ENCODE results near the gene UBE2O.
A peak's percentile ranks its signal among the peaks of the same experiment; 100 is the strongest.

The UBE2O gene

DNA sequence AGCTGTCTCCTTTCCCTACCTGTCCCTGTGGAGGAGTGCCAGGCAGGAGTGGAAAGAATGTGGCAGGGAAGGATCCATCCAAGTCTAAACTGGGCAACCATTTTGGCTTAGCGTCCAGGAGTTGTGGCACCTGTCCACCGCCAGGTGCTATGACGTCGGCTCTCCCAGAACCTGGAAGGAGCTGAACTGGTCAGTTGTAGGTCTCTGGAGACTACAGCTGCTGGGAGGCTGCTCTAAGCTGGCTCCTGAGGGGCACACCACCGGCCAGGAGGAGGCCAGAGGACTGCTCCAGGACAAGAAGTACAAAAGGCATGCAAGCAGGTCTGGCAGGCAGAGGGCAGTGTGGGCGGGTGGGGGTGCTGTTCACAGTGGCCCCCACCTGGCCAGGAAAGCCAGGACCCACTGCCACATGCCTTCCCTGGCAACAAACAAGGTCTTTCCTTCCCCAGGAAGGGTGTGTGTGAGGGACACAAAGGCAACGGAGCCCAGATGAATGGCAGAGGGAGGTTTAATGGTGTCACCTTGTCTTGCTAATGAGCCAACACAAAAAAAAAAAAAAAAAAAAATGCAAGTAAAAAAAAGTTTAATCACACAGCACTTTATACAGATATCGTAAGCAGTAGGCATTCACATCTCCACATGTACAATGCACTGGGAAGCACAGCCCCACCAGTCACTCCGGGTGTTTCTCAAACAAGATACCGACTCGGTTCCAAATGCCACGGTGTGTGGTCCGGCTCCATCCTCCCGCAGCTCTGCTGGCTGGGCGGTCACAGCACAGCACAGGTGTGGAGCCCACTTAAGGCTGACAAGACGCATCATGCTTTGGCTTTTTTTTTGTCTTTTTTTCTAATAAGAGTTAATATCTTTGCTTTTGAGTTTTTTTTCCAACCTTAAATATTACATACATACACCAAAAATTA is 63.7 kb downstream of the UBE2O start:
- no peak for DNase-seq (ENCODE audit: low read depth in 2 of 2)

DNA sequence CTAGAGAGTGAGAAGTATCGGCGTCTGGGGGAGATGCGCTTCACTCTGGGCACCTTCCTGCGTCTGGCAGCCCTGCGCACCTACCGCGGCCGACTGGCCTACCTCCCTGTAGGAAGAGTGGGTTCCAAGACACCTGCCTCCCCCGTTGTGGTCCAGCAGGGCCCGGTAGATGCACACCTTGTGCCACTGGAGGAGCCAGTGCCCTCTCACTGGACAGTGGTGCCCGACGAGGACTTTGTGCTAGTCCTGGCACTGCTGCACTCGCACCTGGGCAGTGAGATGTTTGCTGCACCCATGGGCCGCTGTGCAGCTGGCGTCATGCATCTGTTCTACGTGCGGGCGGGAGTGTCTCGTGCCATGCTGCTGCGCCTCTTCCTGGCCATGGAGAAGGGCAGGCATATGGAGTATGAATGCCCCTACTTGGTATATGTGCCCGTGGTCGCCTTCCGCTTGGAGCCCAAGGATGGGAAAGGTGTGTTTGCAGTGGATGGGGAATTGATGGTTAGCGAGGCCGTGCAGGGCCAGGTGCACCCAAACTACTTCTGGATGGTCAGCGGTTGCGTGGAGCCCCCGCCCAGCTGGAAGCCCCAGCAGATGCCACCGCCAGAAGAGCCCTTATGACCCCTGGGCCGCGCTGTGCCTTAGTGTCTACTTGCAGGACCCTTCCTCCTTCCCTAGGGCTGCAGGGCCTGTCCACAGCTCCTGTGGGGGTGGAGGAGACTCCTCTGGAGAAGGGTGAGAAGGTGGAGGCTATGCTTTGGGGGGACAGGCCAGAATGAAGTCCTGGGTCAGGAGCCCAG is 65.8 kb downstream of the UBE2O start:
- DNase-seq (ENCODE audit: low read depth in 2 of 2) = no peak

DNA sequence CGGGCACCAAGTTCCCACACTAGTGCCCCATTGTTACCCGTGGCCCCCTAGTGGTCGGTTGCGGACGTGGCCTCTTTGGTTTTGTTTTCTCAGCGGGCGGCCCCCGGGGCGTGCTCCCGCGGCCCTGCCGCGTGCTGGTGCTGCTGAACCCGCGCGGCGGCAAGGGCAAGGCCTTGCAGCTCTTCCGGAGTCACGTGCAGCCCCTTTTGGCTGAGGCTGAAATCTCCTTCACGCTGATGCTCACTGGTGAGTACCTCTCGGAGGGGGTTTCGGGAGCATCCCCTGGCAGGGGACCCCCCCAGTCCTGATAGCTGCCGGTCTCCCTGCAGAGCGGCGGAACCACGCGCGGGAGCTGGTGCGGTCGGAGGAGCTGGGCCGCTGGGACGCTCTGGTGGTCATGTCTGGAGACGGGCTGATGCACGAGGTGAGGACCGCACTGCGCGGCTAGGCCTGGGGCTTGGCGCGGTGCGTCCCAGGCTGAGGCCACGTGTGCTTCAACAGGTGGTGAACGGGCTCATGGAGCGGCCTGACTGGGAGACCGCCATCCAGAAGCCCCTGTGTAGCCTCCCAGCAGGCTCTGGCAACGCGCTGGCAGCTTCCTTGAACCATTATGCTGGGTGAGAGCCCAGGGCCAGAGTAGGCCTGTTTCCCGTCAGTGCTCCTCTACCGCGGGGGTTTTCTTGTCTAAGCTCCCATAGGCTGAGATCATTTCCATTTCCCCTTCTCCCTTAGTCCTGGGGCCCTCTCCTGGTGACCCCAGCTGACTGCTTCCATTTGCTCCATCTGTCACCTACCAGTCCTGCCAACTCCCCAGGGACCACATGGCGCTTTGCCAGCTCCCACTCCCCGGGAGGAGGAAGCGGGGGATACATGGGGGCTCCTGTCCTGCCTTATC is 66.8 kb downstream of the UBE2O start:
- peak; percentile 78 to 82 for DNase-seq (ENCODE audit: low read depth in 2 of 2)

DNA sequence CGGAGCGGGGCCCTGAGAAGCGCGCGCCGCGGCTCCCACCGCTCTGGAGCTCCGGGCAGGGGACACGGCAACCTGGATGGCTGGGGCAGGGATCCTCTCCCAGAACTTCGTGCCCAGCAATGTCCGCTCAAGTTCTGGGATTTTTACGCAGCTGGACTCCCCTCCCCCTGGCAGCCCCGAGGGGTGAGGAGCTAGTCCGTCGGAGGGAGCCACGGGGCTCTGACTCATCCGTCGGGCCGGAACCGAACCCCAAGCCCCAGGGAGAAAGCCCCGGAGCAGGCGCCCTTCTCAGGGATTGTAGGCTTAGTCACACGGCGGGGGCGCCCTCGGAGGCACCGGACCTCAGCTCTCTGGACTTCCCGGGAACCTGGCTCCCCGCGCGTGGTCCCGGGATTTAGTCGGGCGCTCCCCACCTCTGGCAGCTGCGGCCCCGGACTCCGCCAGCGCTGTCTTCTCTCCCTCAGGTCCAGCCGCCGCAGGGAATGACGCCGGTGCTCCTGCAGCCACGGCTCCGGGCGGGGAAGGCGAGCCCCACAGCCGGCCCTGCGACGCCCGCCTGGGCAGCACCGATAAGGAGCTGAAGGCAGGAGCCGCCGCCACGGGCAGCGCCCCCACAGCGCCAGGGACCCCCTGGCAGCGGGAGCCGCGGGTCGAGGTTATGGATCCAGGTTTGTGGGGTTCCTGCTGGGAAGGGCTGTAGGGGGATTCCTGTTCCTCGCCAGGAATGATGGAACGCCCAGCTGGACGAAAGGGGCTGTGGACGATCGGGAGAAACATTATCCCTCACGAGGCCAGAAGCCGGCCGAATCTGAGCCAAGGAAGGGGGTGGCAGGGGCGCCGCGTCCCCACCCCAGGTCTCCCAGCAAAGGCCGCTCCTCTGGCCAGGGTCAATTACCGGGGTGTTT is 67.7 kb downstream of the UBE2O start:
- DNase-seq (ENCODE audit: low read depth in 2 of 2) = peak; percentile 30 to 41

DNA sequence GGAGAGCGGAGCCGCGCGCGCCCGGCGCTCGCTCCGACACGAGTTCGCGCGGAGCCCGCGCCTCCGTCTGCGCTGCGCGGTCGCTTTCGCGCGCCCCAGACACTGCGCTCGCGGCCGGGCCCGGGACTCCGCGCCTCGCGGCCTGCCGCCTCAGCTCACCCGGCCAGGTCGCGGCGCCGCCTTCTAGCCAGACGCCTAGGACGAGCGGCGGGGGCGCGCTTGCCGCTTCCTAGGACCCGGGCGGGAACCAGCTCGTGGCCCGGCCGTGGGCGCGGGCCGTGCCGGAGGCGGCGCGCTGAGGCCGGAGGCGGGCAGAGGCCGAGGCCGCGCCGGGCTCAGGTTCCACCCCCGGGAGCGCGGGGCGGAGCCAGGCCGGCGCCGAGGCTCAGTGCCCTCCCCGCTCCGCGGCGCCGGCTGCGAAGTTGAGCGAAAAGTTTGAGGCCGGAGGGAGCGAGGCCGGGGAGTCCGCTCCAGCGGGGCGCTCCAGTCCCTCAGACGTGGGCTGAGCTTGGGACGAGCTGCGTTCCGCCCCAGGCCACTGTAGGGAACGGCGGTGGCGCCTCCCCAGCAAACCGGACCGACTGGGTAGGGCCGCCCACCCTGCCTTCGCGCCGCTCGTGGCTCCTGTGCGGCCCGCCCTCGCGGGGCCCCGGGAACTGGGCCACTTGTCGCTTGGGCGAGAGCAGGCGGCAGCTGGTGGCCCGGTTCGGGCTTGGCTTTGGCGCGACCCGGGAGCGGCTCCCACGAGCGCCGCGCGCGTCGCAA is 68.5 kb downstream of the UBE2O start, which contains the start of gene SPHK1:
TSS of gene SPHK1 (plus strand) at position 388 of the 765 bp plus-strand sequence. CDS start 1,036 bp downstream, outside the sequence.
- peak; percentile 48 to 74 for DNase-seq (ENCODE audit: low read depth in 2 of 2)

DNA sequence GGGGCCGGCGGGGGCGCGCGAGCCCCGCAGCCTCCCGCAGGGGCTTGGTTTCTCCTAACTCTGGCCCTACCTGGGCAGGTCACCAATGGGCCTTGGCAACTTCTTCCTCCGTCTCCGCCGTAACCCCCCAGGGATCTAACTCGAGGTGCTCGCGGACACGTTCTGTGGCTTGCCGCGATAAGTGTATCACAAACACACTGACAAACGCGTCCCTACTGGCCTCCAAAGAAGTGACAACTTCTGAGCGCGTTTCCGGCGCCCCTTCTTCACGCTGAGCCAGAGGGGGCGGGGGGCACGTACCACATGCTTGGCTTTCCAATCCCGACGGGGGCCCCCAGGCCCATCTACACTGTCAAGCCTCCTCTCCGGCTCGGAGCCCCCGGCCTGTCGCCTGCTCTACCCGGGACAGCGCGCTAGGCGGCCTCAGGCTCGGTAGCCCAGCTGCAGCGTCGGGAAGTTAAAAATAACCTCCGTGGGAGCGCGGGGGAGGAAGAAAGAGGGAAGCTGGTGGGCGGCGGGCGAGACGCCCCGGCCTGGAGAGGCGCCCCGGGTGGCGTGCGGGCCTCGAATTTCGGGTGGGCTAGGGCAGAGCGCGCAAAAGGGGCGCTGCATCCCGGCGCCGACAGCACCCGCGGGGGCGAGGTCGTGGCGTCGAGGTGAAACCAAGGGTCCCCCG is 69.3 kb downstream of the UBE2O start:
- DNase-seq (ENCODE audit: low read depth in 2 of 2) = peak in 1 of 2 donors; percentile 36

DNA sequence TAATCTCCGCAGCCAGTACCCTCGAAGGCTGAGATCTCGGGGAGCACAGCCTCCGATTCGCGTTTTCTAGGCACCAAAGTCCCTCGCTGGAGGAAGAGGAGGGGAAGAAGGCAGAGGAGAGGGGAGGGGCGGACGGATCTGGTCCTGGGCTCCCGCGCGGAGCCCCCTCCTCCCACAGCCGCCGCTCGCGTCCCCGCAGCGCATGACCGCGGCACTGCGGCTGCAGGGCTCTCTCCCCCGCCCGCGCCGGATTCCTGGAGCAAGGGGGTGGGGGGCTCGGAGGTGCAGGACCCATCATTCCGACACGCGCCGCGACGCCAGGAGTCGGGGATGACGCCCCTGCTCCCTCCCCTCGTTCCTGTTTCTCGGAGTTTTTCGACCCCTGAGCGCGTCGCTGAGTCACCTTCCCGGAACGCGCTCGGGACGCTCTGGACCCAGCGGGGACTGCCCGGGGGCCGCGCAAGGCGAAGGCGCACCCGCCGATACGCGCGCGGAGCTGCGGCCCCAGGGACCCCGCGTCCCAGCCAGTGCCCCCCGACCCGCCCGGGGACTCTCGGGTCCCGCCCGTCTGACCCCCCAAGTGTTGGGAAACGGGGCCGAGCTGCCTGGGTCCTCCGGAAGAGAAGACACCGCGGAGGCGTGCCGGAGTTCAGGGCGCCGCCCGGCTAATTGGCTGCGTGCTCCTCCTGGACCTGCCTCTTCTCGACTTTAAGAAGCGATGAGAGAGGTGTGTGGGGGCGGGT is 70.0 kb downstream of the UBE2O start:
- DNase-seq (ENCODE audit: low read depth in 2 of 2) = peak; percentile 37 to 65

DNA sequence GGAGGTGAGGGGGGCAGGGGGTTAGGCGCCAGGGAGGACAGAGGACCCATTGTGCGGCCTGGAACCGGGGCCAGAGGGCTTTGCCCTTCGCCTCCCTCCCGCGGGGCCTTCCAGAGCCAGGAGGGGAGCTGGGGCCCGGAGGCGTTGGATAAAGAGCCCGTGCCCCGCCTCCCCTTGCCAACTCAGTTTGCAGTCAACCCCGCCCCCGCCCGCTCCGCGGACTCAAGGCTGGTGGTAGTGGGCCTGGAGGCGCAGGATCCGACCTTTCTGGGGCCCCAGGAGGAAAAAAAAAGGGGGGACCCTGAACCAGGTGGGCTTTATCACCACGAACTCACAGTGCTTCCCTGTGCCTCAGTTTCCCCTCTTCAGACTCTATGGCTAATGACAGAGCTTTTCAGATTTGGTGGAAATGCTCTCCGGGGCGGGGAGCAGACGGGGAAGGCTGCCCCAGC is 70.6 kb downstream of the UBE2O start:
- peak in 1 of 2 donors; percentile 30 for DNase-seq (ENCODE audit: low read depth in 2 of 2)

DNA sequence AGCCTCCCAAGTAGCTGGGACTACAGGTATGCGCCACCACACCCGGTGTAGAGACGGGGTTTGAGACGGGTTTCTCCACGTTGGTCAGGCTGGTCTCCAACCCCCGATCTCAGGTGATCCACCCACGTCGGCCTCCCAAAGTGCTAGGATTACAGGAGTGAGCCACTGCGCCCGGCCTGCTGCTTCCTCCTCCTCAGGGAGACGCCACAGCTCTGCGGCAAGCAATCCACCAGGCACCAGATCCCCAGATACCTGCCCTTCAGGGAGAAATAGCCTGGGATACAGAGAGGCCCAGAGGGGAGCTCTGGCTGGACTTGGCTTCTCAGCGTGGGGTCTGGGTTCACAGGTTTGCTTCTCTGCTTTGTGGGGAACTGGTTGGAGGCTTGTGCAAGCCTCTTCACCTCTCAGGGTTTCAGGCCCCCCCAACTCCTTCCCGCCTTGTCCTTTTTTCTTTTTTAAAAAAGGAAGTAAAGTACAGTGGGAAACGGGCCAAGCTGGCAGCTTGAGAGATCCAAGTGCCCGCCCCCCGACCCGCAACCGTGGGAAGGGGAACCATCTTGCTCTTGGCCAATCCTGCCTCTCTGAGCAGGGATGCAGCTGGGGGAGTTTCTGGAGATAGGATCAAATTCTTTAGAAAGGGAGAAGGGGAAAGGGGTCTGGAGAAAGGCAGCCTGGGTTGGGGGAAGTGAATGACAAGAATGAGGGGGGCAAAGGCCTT is 71.2 kb downstream of the UBE2O start:
- DNase-seq (ENCODE audit: low read depth in 2 of 2) = no peak

DNA sequence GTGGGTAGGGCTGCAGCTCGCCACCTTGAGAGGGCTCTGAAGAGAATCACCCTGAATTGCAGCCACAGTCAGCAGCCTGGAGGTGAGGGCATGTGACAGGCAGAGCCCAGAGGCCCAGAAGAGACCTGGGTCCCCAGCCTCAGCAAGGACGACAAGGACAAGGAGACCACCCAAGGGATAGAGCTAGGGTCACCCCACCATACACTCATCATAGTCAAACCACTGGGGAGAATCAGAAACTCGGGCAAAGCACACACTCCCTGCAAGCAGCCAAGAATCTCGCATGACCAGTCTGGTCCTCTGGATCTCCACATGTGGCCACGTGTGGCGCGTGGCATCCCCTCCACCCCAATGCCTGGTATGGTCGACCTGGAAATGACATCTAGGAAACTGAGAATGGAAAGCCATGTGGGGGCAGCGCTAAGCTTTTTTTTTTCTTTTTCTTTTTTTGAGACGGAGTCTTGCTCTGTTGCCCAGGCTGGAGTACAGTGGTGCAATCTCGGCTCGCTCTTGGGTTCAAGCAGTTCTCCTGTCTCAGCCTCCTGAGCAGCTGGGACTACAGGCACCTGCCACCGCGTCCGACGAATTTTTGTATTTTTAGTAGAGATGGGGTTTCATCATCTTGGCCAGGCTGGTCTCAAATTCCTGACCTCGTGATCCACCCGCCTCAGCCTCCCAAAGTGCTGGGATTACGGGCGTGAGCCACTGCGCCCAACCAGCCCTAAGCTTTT is 73.1 kb downstream of the UBE2O start:
- DNase-seq (ENCODE audit: low read depth in 2 of 2) = no peak

DNA sequence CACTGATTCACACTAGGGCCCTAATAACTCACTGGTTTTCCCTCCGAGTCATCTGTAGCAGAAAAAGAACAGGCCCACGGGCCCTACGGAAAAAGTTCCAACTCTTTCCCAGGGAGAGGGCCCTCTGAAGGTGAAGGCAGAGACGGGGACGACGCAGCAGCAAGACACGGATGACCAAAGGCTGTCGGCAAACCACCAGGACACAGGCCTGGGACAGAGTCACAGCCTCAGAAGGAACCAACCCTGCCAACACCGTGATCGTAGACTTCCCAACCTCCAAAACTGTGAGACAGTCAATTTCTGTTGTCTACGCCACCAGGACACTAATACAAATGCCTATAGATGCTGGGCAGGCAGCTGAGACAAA is 73.7 kb downstream of the UBE2O start:
- no peak for DNase-seq (ENCODE audit: low read depth in 2 of 2)

DNA sequence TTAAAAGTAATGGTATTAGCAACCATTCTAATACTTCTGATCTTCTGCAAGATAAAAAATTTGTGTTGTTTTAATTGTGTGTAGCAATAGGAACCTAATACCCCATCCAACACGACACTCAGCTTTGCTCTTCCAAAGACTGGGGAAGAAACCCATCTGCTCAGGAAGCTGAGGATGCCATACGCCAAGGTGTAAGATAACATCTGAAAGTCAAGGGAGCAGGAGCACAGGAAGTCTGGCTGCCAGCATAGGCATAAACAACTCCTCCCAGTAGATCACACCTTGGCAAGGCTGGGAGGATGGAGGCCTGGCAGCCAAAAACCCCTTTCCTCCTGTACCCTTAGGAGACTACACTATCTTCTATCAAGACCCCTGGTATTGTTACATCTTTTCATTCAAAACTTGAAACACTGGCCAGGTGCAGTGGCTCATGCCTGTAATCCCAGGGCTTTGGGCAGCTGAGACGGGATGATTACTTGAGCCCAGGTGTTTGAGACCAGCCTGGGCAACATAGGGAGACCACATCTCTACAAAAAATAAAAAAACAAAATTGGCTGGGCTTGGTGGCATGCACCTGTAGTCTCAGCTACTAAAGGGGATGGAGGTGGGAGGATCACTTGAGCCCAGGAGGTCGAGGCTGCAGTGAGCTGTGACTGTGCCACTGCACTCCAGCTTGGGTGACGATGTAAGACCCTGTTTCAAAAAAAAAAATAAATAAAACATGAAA is 74.2 kb downstream of the UBE2O start:
- no peak for DNase-seq (ENCODE audit: low read depth in 2 of 2)

DNA sequence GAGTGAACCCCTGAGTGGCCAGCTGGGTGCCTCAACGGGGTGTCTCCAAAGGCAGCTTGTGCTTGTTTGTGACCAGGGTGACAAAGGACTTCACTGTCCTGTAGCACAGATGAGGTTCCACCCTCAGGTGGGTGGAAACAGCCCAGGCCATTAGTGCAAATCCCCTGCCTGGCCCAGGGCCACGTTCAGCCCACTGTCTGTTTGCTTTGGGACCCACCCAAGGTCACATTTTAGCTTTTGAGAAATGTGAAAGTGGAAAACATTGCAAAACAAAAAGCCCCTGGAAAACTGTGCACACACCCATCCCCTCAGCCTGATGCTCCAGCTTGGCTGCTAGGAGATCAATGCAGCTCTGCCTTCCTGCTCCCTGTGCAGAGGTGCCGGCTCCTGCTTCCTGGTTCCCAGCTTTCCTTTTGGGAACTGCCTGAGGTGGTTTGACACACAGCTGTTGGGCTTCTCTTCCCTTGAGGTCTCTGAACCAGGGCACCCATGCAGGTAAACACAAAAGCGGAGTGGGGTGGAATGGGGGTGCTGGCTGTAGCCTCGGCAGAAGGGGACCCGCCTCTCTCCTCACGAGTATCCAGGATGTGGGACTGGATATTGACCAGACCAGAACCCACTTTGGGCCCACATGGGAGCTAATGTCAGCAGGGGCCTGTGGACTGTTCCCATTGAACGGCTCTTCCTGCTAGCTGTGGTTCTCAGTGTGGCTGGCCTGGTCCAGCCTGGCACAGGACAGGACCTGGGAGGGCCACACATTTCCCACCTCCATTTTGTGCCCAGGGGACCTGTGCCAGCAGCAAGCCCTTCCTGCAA is 76.4 kb downstream of the UBE2O start:
- DNase-seq (ENCODE audit: low read depth in 2 of 2) = no peak

DNA sequence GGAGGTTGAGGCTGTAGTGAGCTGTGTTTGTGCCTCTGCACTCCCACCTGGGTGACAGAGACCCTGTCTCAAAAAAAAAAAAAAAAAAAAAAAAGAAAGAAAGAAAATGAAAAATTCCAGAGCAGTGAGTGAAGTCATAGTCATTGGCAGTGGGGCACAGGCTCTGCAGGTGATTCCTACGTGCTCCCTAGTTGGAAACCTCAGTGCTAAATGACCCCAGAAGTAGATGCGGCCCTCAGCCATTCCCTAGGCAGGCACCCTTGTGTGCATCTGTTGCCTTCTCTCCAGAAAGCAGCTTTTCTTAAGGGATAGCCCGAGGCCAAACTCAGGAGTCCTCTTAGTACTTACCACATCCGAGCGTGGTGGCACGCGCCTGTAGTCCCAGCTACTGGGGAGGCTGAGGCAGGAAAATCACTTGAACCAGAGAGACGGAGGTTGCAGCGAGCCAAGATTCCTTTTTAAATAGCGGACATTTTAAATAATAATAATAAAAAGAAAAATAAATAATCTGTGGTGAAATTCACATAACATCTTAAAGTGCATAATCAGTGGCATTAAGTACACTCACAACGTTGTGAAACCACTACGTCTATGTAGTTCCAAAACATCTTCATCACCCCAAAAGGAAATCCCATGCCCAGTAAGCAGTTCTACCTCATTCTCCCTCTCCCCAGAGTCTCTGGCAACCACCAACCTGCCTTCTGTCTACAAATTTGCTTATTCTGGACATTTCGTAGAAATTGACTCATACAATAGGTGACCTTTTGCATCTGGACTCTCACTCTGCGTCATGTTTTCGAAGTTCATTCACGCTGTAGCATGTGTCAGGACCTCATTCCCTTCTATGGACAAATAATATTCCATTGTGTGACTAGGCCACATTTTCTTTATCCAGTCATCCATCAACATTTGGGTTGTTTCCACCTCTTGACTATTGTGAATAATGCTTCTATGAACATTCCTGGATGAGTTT is 81.0 kb downstream of the UBE2O start:
- DNase-seq (ENCODE audit: low read depth in 2 of 2) = no peak
